Measurements from ENCODE around the gene ZNF175.

Gene ZNF175

GRCh38 chr19:51587264-51588191, 16.4 kb downstream of the ZNF175 start:
- DNase-seq (ENCODE audit: low read depth in 2 of 2) = no peak
- no peak for TF ChIP-seq CTCF (IDR thresholded peaks at IDR 0.05; ENCODE audit: low read depth, low read length)
- no peak overlapping the region for H3K4me3 ChIP-seq (replicated peaks in 1 of 2; ENCODE audit: low read depth in 2 of 2, low read length in 2 of 2)

- TF ChIP-seq CTCF (IDR thresholded peaks at IDR 0.05; ENCODE audit: low read depth, low read length) = no peak
- no peak for DNase-seq (ENCODE audit: low read depth in 2 of 2)
- no peak overlapping the region for H3K4me3 ChIP-seq (replicated peaks in 1 of 2; ENCODE audit: low read depth in 2 of 2, low read length in 2 of 2)
These were observed 18.4 kb downstream of the ZNF175 start for GRCh38 chr19:51589511-51589910.

- DNase-seq (ENCODE audit: low read depth in 2 of 2) = no peak
- no peak overlapping the region for H3K4me3 ChIP-seq (replicated peaks in 1 of 2; ENCODE audit: low read depth in 2 of 2, low read length in 2 of 2)
- no peak for TF ChIP-seq CTCF (IDR thresholded peaks at IDR 0.05; ENCODE audit: low read depth, low read length)
These were observed 19.4 kb downstream of the ZNF175 start for GRCh38 chr19:51590441-51590840.

- TF ChIP-seq CTCF (IDR thresholded peaks at IDR 0.05; ENCODE audit: low read depth, low read length) = no peak
- H3K4me3 ChIP-seq (replicated peaks in 1 of 2; ENCODE audit: low read depth in 2 of 2, low read length in 2 of 2) = no peak overlapping the region
- DNase-seq (ENCODE audit: low read depth in 2 of 2) = no peak
These were observed 21.4 kb downstream of the ZNF175 start for GRCh38 chr19:51592521-51592920.

GRCh38 chr19:51593138-51593890, 22.2 kb downstream of the ZNF175 start:
- DNase-seq (ENCODE audit: low read depth in 2 of 2) = no peak
- no peak for TF ChIP-seq CTCF (IDR thresholded peaks at IDR 0.05; ENCODE audit: low read depth, low read length)
- peak overlapping the region; percentile 65 to 69 for H3K4me3 ChIP-seq (replicated peaks in 1 of 2; ENCODE audit: low read depth in 2 of 2, low read length in 2 of 2)

GRCh38 chr19:51593969-51594773, 23.1 kb downstream of the ZNF175 start:
- TF ChIP-seq CTCF (IDR thresholded peaks at IDR 0.05; ENCODE audit: low read depth, low read length) = no peak
- DNase-seq (ENCODE audit: low read depth in 2 of 2) = peak; percentile 97 to 98
- H3K4me3 ChIP-seq (replicated peaks in 1 of 2; ENCODE audit: low read depth in 2 of 2, low read length in 2 of 2) = peak overlapping the region; percentile 69 to 72

All from cardiac fibroblast (primary cell).